ENCODE measurements around the gene LGR5. TPM values are rescaled to one million over a fixed set of nuclear protein-coding genes. Genes with fewer than 3 reads are reported as not detected.
"Not testable (repeated sequence)": the region's sequence is repeated elsewhere in the genome, so short reads cannot be mapped to it uniquely, and the experiment has no call there.

The LGR5 gene
- total and polyA plus RNA-seq, 10 donors = 0.02 to 0.19 (median 0.02) TPM; not detected in 7

DNA sequence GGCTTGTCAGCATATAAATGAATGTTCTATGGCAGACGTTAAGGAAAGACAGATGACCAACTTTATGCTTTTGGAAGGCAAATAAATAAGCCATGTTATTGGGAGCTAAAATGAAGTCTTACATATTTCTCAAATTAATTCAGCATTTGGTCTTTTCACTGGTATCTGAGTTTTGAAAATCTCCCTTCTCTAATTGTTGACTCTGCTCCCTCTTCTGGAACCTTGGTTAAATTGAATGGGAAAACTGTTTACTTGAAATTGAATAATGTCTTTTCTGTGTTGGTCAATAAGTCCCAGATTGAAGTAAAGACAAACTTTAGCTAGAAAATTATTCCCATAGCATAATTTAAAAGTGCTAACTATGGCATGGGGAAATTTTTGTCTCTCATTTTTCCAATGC lies 38.7 kb downstream of the LGR5 start:
- WGBS, 5 donors = 53 to 75% (median 65%) methylated on average over 1 of the region's 1 CpG
- no peak for DNase-seq
- Histone ChIP-seq H3K27ac (no peak overlapping the region), H3K4me1 (no peaks in the 10 kb centered on the region), H3K27me3 (replicated peaks in 1 of 7) (no peaks in the 10 kb centered on the region), H3K4me3 (no peak overlapping the region), H3K36me3 (no peaks in the 10 kb centered on the region), H3K9me3 (no peaks in the 10 kb centered on the region)
- TF ChIP-seq POLR2AphosphoS5 (IDR thresholded peaks at IDR 0.05) = no peak
- no peak for TF ChIP-seq POLR2A (IDR thresholded peaks at IDR 0.05)
- TF ChIP-seq, protein P1, sequence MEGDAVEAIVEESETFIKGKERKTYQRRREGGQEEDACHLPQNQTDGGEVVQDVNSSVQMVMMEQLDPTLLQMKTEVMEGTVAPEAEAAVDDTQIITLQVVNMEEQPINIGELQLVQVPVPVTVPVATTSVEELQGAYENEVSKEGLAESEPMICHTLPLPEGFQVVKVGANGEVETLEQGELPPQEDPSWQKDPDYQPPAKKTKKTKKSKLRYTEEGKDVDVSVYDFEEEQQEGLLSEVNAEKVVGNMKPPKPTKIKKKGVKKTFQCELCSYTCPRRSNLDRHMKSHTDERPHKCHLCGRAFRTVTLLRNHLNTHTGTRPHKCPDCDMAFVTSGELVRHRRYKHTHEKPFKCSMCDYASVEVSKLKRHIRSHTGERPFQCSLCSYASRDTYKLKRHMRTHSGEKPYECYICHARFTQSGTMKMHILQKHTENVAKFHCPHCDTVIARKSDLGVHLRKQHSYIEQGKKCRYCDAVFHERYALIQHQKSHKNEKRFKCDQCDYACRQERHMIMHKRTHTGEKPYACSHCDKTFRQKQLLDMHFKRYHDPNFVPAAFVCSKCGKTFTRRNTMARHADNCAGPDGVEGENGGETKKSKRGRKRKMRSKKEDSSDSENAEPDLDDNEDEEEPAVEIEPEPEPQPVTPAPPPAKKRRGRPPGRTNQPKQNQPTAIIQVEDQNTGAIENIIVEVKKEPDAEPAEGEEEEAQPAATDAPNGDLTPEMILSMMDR (IDR thresholded peaks at IDR 0.05 in 8 of 11, conservative IDR thresholded peaks at IDR 0.05 in 3 of 11) = no peak
- intact Hi-C loops (cut with DNase I; ENCODE audit: low total_unique reads) = no loop called here

DNA sequence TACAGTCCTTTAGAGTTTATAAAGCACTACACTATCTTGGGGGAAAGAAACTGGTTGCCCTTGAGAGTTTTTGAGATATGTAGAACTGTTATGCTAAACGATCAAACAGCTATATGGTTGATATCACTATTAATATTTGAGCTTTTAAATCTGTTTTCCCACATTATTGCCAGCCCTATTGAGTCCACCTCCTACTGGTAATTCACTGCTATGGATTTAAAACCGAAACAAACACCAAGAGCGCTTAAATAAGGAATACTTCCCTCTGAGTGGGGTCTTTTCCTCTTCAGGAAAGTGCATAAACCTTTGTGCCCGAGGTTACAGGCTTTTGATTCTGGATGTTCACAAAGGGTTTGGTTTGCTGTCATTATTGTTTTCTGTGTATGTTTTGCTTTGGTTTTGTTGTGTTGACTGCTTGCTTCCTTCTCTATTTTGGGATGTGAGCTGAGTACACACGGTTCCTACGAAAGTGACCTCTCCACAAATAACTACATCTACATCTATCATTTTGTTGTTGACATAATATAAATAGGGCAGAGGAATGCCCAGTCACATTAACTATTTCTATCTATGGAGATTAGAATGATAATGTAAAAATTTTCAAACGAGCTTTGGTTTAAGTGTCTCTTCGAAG lies 44.8 kb downstream of the LGR5 start:
- H3K4me3 ChIP-seq = no peak overlapping the region
- no peak overlapping the region for H3K27ac ChIP-seq
- TF ChIP-seq, protein P1 (IDR thresholded peaks at IDR 0.05 in 8 of 11, conservative IDR thresholded peaks at IDR 0.05 in 3 of 11) = no peak
- TF ChIP-seq POLR2AphosphoS5 (IDR thresholded peaks at IDR 0.05) (no peak), POLR2A (IDR thresholded peaks at IDR 0.05) (no peak)
- H3K9me3 ChIP-seq = no peaks in the 10 kb centered on the region
- H3K36me3 ChIP-seq = no peaks in the 10 kb centered on the region
- intact Hi-C loops (cut with DNase I; ENCODE audit: low total_unique reads) = no loop called here
- no peak for DNase-seq
- H3K27me3 ChIP-seq (replicated peaks in 1 of 7) = no peaks in the 10 kb centered on the region
- H3K4me1 ChIP-seq = no peaks in the 10 kb centered on the region
- 59 to 74% (median 62%) methylated on average over 8 of the region's 8 CpGs for WGBS, 5 donors

DNA sequence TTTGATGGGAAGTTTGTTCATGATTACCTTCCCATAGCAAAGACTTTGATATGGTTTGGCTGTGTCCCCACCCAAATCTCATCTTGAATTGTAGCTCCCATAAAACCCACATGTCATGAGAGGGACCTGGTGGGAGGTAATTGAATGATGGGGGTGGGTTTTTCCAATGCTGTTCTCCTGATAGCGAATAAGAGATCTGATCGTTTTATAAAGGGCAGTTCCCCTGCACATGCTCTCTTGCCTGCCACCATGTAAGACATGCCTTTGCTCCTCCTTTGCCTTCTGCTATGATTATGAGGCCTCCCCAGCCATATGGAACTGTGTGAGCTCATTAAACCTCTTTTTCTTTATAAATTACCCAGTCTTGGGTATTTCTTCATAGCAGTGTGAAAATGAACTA lies 51.2 kb downstream of the LGR5 start:
- WGBS, 5 donors = 62 to 98% (median 87%) methylated on average over 2 of the region's 2 CpGs
- H3K4me1 ChIP-seq; intact Hi-C loops (cut with DNase I; ENCODE audit: low total_unique reads); H3K27me3 ChIP-seq (replicated peaks in 1 of 7); H3K4me3 ChIP-seq; H3K27ac ChIP-seq; DNase-seq; H3K36me3 ChIP-seq: not testable (repeated sequence)
- peaks cover 0 to 31% (median 15%) of the 10 kb centered on the region in 8 donors for H3K9me3 ChIP-seq

DNA sequence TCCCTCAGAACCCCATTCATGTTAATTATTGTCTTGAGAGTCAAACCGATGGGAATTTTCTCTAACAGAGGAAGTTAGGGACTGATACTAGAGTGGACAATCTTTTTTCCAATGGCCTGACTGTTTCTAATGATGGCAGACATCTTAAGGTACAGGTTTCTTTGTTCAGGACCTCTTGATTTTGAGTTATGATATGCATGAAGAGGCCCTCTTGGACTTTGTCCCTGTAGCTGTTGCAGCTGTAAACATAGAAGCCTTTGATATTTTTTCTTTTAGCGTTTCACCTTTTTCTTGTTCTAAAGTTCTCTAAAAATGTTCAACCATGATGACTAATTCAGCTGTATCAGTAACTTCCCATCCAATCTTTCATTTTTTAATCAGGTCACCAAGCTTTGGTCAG lies 53.0 kb downstream of the LGR5 start:
- no peak for DNase-seq
- intact Hi-C loops (cut with DNase I; ENCODE audit: low total_unique reads) = no loop called here

More for the DNA sequence above, 53.0 kb downstream of the LGR5 start:
- 84 to 95% (median 87%) methylated on average over 2 of the region's 2 CpGs for WGBS, 5 donors
- no peak for TF ChIP-seq POLR2AphosphoS5 (IDR thresholded peaks at IDR 0.05)
- TF ChIP-seq, protein P1 (IDR thresholded peaks at IDR 0.05 in 8 of 11, conservative IDR thresholded peaks at IDR 0.05 in 3 of 11) = no peak
- TF ChIP-seq POLR2A (IDR thresholded peaks at IDR 0.05) = no peak
- Histone ChIP-seq H3K4me3 (no peak overlapping the region), H3K9me3 (peaks cover 0 to 31% (median 15%) of the 10 kb centered on the region in 8 donors), H3K27ac (no peak overlapping the region), H3K27me3 (replicated peaks in 1 of 7) (no peaks in the 10 kb centered on the region), H3K4me1 (no peaks in the 10 kb centered on the region), H3K36me3 (no peaks in the 10 kb centered on the region)

Measured in spleen (tissue), 11 donors.